Prostate gland (tissue), 2 donors: ENCODE results near the gene NAV2.

ENCODE experiments used
- POLR2A ChIP-seq: fragments of 450-650 bp; IDR thresholded peaks from one replicate; pipeline ENCODE4 v1.6.1; 2016; ENCODE audit warnings: antibody characterized with exemption, mild to moderate bottlenecking
- POLR2AphosphoS5 ChIP-seq: sonication (generic); formaldehyde crosslinking; IDR thresholded peaks from one replicate; pipeline ENCODE4 v1.6.1; 2017; ENCODE audit warnings: antibody characterized with exemption
- TF ChIP-seq, protein P1 (sequence below), 4 experiments: fragments of 200-600 bp in 2 of 4; fragments of 450-650 bp in 2 of 4; sonication (generic) in 2 of 4; IDR thresholded peaks; 1 replicate in 3 of 4; 2 replicates in 1 of 4; pipeline ENCODE4 v1.5.1; 2016 to 2019; ENCODE audit warnings: antibody characterized with exemption in 4 of 4, mild to moderate bottlenecking in 2 of 4, moderate library complexity in 2 of 4

DNA sequence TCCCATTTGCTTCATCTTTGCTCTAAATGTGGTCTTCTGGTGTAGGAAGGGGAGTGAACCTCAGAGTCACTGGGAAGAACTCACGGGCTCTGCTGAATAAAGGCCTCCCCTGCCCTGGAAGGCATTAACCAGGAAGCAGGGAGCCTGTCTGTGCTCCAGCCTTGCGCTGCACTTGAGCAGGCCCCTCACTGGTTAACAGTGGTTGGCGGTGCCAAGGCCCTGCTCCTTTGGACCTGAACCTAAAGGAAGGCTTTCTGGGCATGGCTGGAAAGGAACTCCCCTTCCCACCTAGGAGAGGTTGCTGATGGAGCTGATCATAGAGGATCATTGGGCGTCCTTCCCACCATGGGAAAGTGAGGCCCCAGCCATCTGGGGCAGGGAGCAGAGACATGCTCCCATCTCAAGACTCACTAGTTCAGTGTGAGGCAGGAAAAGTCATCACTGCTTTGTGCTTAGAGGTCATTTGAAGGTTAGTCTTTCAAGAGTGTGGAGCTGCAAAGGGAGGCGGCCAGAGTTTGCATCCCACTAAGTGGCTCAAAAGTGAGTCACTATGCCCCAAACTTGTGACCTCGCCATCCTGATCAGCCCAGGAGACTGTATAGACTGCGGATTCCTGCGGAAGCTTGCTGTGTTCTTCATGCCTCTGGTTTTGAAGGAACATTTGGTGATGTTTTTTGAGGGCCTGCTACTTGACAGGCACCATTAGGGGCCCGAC lies 397.3 kb downstream of the NAV2 start:
- TF ChIP-seq, protein P1, sequence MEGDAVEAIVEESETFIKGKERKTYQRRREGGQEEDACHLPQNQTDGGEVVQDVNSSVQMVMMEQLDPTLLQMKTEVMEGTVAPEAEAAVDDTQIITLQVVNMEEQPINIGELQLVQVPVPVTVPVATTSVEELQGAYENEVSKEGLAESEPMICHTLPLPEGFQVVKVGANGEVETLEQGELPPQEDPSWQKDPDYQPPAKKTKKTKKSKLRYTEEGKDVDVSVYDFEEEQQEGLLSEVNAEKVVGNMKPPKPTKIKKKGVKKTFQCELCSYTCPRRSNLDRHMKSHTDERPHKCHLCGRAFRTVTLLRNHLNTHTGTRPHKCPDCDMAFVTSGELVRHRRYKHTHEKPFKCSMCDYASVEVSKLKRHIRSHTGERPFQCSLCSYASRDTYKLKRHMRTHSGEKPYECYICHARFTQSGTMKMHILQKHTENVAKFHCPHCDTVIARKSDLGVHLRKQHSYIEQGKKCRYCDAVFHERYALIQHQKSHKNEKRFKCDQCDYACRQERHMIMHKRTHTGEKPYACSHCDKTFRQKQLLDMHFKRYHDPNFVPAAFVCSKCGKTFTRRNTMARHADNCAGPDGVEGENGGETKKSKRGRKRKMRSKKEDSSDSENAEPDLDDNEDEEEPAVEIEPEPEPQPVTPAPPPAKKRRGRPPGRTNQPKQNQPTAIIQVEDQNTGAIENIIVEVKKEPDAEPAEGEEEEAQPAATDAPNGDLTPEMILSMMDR (IDR thresholded peaks at IDR 0.05): no peak
- TF ChIP-seq POLR2A: no peak
- no peak for TF ChIP-seq POLR2AphosphoS5
